GM23338 (cell line): Measurements from ENCODE around the gene ACOXL. TPM values are rescaled to one million over a fixed set of nuclear protein-coding genes. Genes with fewer than 3 reads are reported as not detected.

Experiments used
- ATAC-seq: fragments of 200-7000 bp; cut with Tn5 transposase; 3 replicates; pipeline ENCODE4 v1.9.1; 2020
- DNase-seq: peaks from one replicate; pipeline ENCODE4 v3.0.0-alpha.2; 2015; ENCODE audit warnings: low spot score
- H2AFZ ChIP-seq: fragments of 200-600 bp; sonication (generic); 2 replicates; pipeline ENCODE4 v1.8.0; 2016; ENCODE audit warnings: antibody characterized with exemption, mild to moderate bottlenecking, moderate library complexity
- H3F3A ChIP-seq: fragments of 200-600 bp; sonication (generic); replicated peaks from 2 replicates; pipeline ENCODE4 v1.8.0; 2017; ENCODE audit warnings: antibody characterized with exemption, mixed run types, low read depth
- H3K27ac ChIP-seq: fragments of 200-600 bp; sonication (generic); 2 replicates; pipeline ENCODE4 v1.6.1; 2016; ENCODE audit warnings: low read depth
- H3K27me3 ChIP-seq: fragments of 200-600 bp; sonication (generic); 2 replicates; pipeline ENCODE4 v1.8.0; 2016; ENCODE audit warnings: mild to moderate bottlenecking, mixed run types, moderate library complexity; ENCODE audit not compliant: insufficient read depth
- H3K36me3 ChIP-seq: fragments of 200-600 bp; sonication (generic); 2 replicates; pipeline ENCODE4 v1.8.0; 2016; ENCODE audit warnings: mild to moderate bottlenecking; ENCODE audit not compliant: insufficient read depth
- H3K4me1 ChIP-seq: fragments of 200-600 bp; sonication (generic); 2 replicates; pipeline ENCODE4 v1.8.0; 2016; ENCODE audit warnings: mild to moderate bottlenecking, moderate library complexity; ENCODE audit not compliant: insufficient read depth
- H3K4me2 ChIP-seq: fragments of 200-600 bp; sonication (generic); 2 replicates; pipeline ENCODE4 v1.7.1; 2017; ENCODE audit warnings: mixed run types
- H3K4me3 ChIP-seq: fragments of 200-600 bp; sonication (generic); 2 replicates; pipeline ENCODE4 v1.6.1; 2016; ENCODE audit warnings: mixed run types
- H3K79me2 ChIP-seq: fragments of 200-600 bp; sonication (generic); replicated peaks from 2 replicates; pipeline ENCODE4 v1.8.0; 2017; ENCODE audit warnings: mild to moderate bottlenecking; ENCODE audit not compliant: insufficient read depth
- H3K9me2 ChIP-seq: fragments of 200-600 bp; sonication (generic); 2 replicates; pipeline ENCODE4 v1.8.0; 2017; ENCODE audit not compliant: insufficient read depth
- H4K20me1 ChIP-seq: fragments of 200-600 bp; sonication (generic); replicated peaks from 2 replicates; pipeline ENCODE4 v1.8.0; 2017; ENCODE audit warnings: mild to moderate bottlenecking; ENCODE audit not compliant: insufficient read depth
- H3K27ac Mint-ChIP-seq: 2 replicates; pipeline ENCODE4 v1.8.0; 2020; ENCODE audit warnings: inconsistent platforms, mild to moderate bottlenecking, moderate library complexity, mixed read lengths
- H3K27me3 Mint-ChIP-seq: 3 replicates; pipeline ENCODE4 v1.8.0; 2022; ENCODE audit warnings: low read depth, mild to moderate bottlenecking, moderate library complexity, mixed read lengths, inconsistent platforms; ENCODE audit not compliant: insufficient read depth, poor library complexity
- H3K36me3 Mint-ChIP-seq: 3 replicates; pipeline ENCODE4 v1.8.0; 2021; ENCODE audit warnings: low read depth, mild to moderate bottlenecking, inconsistent platforms, moderate library complexity, mixed read lengths
- H3K4me1 Mint-ChIP-seq: 3 replicates; pipeline ENCODE4 v1.8.0; 2020; ENCODE audit warnings: mild to moderate bottlenecking, inconsistent platforms, mixed read lengths
- H3K4me3 Mint-ChIP-seq: 3 replicates; pipeline ENCODE4 v1.8.0; 2021; ENCODE audit warnings: moderate library complexity, mild to moderate bottlenecking, inconsistent platforms, mixed read lengths
- H3K9me3 Mint-ChIP-seq: 3 replicates; pipeline ENCODE4 v1.8.0; 2020; ENCODE audit warnings: moderate library complexity, mild to moderate bottlenecking, inconsistent platforms, mixed read lengths
- CREB1 ChIP-seq: fragments of 250-450 bp; sonication (Bioruptor Pico); IDR thresholded peaks from 2 replicates; pipeline ENCODE4 v1.5.0; 2020; ENCODE audit warnings: low read depth, mild to moderate bottlenecking, moderate library complexity
- EZH2 ChIP-seq: fragments of 200-600 bp; sonication (generic); IDR thresholded peaks from one replicate; pipeline ENCODE4 v1.8.0; 2017; ENCODE audit warnings: antibody characterized with exemption, mild to moderate bottlenecking, low read depth; ENCODE audit not compliant: unreplicated experiment
- EZH2phosphoT487 ChIP-seq: fragments of 200-600 bp; sonication (generic); IDR thresholded peaks from one replicate; pipeline ENCODE4 v1.8.1; 2018; ENCODE audit warnings: antibody characterized with exemption; ENCODE audit not compliant: unreplicated experiment
- JUNB ChIP-seq: IDR thresholded peaks from one replicate; pipeline ENCODE4 v1.6.1; 2016; ENCODE audit warnings: antibody characterized with exemption; ENCODE audit not compliant: unreplicated experiment
- NANOG ChIP-seq: IDR thresholded peaks from 2 replicates; pipeline ENCODE4 v1.6.1; 2016; ENCODE audit warnings: antibody characterized with exemption, borderline replicate concordance
- POLR2AphosphoS5 ChIP-seq: IDR thresholded peaks from 2 replicates; pipeline ENCODE4 v1.6.1; 2016; ENCODE audit warnings: antibody characterized with exemption, low read depth
- STAT1 ChIP-seq: IDR thresholded peaks from one replicate; pipeline ENCODE4 v1.6.1; 2016; ENCODE audit warnings: antibody characterized with exemption; ENCODE audit not compliant: unreplicated experiment
- ZNF114 ChIP-seq: fragments of 250-450 bp; sonication (Bioruptor Pico); IDR thresholded peaks from 2 replicates; pipeline ENCODE4 v1.5.0; 2020; ENCODE audit warnings: mild to moderate bottlenecking, moderate library complexity
- ZNF331 ChIP-seq: fragments of 250-450 bp; sonication (Bioruptor Pico); IDR thresholded peaks from 2 replicates; pipeline ENCODE4 v1.5.0; 2020; ENCODE audit warnings: low read depth, mild to moderate bottlenecking, moderate library complexity
- polyA plus RNA-seq: library from polyadenylated mRNA; unstranded; fragments of >200 nt; fragmentation: Nextera tagmentation; extraction: Ambion mirVana; gene quantifications from 2 replicates; pipeline ENCODE4 v1.2.1, GENCODE V29; 2016
- total RNA-seq: library from RNA; depleted of rRNA; stranded (reverse); fragments of >200 nt; shearing (Covaris generic); gene quantifications from 2 replicates; pipeline ENCODE4 v1.2.3, GENCODE V29; 2014
- TF ChIP-seq, protein P1 (sequence below): IDR thresholded peaks from one replicate; pipeline ENCODE4 v1.6.1; 2018; ENCODE audit warnings: antibody characterized with exemption; ENCODE audit not compliant: unreplicated experiment
- TF ChIP-seq, protein P2 (sequence below): fragments of 250-450 bp; sonication (Bioruptor Pico); IDR thresholded peaks from 2 replicates; pipeline ENCODE4 v1.5.0; 2020; ENCODE audit warnings: mild to moderate bottlenecking, moderate library complexity
- TF ChIP-seq, protein P3 (sequence below), 2 experiments: fragments of 200-600 bp in 1 of 2; sonication (generic) in 1 of 2; conservative IDR thresholded peaks; 2 replicates each; pipeline versions ENCODE4 v1.5.1 to v1.6.1; 2016 to 2017; ENCODE audit warnings: antibody characterized with exemption in 2 of 2, low read depth in 2 of 2, mild to moderate bottlenecking in 2 of 2, moderate library complexity in 1 of 2
- TF ChIP-seq, protein P4 (sequence below): IDR thresholded peaks from 2 replicates; pipeline ENCODE4 v1.6.1; 2016; ENCODE audit warnings: antibody characterized with exemption

ACOXL gene
- total and polyA plus RNA-seq, 2 experiments from 2014 or later: 9.0 to 14.7 TPM

DNA sequence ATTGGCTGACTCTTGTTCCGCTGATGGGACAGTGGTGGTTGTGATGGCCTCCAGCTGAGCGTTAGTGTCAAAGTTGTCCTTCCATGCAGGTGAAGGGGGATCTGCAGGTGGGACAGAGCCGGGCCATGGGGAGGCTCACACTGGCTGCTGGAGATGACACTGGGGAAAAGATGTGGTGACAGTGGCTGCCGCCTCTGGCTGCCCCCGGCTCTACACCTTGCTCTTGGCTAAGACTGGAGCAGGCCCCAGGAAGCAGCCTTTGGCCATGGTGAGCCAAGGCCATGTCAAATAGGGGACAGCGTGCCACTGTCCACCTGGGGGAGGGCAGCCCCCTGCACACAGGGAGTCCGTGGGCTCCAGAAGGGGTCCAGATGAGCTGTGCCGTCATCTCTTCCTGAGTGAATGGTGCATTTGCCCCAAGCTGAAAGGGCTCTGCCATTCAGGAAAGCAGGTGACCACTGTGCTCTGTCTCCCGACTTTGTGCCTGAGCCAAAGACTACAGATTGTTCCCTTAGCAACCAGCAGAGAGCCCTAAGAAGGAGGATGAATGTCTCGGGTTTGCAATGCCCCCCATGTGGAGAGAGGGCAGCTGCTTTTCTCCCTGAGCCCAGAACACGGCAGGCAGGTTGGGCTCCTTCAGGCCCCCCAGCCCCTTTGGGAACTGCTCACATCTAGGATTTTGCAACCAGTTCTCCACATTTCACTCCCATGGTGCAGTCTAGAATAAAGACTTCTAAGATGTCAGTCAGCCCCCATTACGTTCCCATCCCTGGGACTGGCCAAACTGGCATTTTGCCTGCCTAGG is 309.2 kb downstream of the ACOXL start:
- Histone ChIP-seq H3K4me1 (no peaks in the 10 kb centered on the region), H3F3A (no peaks in the 10 kb centered on the region), H3K36me3 (no peaks in the 10 kb centered on the region), H3K27me3 (no peaks in the 10 kb centered on the region), H3K4me2 (no peak overlapping the region), H2AFZ (no peak overlapping the region), H3K9me2 (no peaks in the 10 kb centered on the region), H4K20me1 (no peaks in the 10 kb centered on the region), H3K4me3 (no peak overlapping the region), H3K27ac (no peak overlapping the region), H3K79me2 (no peaks in the 10 kb centered on the region)
- Mint-ChIP-seq H3K36me3 (peaks cover 3% of the 10 kb centered on the region; the same call in 1 of the 3 replicates), H3K9me3 (no peaks in the 10 kb centered on the region; the same call in 2 of the 3 replicates), H3K27me3 (peaks cover 5% of the 10 kb centered on the region), H3K4me1 (no peaks in the 10 kb centered on the region; the same call in 2 of the 3 replicates), H3K27ac (no peak overlapping the region), H3K4me3 (no peak overlapping the region)
- no peak for DNase-seq
- TF ChIP-seq EZH2phosphoT487: no peak
- TF ChIP-seq, protein P1, sequence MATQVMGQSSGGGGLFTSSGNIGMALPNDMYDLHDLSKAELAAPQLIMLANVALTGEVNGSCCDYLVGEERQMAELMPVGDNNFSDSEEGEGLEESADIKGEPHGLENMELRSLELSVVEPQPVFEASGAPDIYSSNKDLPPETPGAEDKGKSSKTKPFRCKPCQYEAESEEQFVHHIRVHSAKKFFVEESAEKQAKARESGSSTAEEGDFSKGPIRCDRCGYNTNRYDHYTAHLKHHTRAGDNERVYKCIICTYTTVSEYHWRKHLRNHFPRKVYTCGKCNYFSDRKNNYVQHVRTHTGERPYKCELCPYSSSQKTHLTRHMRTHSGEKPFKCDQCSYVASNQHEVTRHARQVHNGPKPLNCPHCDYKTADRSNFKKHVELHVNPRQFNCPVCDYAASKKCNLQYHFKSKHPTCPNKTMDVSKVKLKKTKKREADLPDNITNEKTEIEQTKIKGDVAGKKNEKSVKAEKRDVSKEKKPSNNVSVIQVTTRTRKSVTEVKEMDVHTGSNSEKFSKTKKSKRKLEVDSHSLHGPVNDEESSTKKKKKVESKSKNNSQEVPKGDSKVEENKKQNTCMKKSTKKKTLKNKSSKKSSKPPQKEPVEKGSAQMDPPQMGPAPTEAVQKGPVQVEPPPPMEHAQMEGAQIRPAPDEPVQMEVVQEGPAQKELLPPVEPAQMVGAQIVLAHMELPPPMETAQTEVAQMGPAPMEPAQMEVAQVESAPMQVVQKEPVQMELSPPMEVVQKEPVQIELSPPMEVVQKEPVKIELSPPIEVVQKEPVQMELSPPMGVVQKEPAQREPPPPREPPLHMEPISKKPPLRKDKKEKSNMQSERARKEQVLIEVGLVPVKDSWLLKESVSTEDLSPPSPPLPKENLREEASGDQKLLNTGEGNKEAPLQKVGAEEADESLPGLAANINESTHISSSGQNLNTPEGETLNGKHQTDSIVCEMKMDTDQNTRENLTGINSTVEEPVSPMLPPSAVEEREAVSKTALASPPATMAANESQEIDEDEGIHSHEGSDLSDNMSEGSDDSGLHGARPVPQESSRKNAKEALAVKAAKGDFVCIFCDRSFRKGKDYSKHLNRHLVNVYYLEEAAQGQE: no peak
- TF ChIP-seq POLR2AphosphoS5: no peak
- no peak for TF ChIP-seq JUNB
- TF ChIP-seq ZNF114 (CRISPR knock-in tag): no peak
- TF ChIP-seq, protein P2, sequence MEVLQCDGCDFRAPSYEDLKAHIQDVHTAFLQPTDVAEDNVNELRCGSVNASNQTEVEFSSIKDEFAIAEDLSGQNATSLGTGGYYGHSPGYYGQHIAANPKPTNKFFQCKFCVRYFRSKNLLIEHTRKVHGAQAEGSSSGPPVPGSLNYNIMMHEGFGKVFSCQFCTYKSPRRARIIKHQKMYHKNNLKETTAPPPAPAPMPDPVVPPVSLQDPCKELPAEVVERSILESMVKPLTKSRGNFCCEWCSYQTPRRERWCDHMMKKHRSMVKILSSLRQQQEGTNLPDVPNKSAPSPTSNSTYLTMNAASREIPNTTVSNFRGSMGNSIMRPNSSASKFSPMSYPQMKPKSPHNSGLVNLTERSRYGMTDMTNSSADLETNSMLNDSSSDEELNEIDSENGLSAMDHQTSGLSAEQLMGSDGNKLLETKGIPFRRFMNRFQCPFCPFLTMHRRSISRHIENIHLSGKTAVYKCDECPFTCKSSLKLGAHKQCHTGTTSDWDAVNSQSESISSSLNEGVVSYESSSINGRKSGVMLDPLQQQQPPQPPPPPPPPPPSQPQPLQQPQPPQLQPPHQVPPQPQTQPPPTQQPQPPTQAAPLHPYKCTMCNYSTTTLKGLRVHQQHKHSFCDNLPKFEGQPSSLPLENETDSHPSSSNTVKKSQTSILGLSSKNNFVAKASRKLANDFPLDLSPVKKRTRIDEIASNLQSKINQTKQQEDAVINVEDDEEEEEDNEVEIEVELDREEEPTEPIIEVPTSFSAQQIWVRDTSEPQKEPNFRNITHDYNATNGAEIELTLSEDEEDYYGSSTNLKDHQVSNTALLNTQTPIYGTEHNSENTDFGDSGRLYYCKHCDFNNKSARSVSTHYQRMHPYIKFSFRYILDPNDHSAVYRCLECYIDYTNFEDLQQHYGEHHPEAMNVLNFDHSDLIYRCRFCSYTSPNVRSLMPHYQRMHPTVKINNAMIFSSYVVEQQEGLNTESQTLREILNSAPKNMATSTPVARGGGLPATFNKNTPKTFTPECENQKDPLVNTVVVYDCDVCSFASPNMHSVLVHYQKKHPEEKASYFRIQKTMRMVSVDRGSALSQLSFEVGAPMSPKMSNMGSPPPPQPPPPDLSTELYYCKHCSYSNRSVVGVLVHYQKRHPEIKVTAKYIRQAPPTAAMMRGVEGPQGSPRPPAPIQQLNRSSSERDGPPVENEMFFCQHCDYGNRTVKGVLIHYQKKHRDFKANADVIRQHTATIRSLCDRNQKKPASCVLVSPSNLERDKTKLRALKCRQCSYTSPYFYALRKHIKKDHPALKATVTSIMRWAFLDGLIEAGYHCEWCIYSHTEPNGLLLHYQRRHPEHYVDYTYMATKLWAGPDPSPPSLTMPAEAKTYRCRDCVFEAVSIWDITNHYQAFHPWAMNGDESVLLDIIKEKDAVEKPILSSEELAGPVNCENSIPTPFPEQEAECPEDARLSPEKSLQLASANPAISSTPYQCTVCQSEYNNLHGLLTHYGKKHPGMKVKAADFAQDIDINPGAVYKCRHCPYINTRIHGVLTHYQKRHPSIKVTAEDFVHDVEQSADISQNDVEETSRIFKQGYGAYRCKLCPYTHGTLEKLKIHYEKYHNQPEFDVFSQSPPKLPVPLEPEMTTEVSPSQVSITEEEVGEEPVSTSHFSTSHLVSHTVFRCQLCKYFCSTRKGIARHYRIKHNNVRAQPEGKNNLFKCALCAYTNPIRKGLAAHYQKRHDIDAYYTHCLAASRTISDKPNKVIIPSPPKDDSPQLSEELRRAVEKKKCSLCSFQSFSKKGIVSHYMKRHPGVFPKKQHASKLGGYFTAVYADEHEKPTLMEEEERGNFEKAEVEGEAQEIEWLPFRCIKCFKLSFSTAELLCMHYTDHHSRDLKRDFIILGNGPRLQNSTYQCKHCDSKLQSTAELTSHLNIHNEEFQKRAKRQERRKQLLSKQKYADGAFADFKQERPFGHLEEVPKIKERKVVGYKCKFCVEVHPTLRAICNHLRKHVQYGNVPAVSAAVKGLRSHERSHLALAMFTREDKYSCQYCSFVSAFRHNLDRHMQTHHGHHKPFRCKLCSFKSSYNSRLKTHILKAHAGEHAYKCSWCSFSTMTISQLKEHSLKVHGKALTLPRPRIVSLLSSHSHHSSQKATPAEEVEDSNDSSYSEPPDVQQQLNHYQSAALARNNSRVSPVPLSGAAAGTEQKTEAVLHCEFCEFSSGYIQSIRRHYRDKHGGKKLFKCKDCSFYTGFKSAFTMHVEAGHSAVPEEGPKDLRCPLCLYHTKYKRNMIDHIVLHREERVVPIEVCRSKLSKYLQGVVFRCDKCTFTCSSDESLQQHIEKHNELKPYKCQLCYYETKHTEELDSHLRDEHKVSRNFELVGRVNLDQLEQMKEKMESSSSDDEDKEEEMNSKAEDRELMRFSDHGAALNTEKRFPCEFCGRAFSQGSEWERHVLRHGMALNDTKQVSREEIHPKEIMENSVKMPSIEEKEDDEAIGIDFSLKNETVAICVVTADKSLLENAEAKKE (CRISPR knock-in tag): no peak
- no peak for TF ChIP-seq STAT1
- no peak for TF ChIP-seq NANOG
- no peak for TF ChIP-seq CREB1
- TF ChIP-seq ZNF331: no peak
- no peak for TF ChIP-seq EZH2
- TF ChIP-seq, protein P3, sequence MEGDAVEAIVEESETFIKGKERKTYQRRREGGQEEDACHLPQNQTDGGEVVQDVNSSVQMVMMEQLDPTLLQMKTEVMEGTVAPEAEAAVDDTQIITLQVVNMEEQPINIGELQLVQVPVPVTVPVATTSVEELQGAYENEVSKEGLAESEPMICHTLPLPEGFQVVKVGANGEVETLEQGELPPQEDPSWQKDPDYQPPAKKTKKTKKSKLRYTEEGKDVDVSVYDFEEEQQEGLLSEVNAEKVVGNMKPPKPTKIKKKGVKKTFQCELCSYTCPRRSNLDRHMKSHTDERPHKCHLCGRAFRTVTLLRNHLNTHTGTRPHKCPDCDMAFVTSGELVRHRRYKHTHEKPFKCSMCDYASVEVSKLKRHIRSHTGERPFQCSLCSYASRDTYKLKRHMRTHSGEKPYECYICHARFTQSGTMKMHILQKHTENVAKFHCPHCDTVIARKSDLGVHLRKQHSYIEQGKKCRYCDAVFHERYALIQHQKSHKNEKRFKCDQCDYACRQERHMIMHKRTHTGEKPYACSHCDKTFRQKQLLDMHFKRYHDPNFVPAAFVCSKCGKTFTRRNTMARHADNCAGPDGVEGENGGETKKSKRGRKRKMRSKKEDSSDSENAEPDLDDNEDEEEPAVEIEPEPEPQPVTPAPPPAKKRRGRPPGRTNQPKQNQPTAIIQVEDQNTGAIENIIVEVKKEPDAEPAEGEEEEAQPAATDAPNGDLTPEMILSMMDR (conservative IDR thresholded peaks at IDR 0.05; ENCODE audit: low read depth in 2 of 2): no peak
- TF ChIP-seq, protein P4, sequence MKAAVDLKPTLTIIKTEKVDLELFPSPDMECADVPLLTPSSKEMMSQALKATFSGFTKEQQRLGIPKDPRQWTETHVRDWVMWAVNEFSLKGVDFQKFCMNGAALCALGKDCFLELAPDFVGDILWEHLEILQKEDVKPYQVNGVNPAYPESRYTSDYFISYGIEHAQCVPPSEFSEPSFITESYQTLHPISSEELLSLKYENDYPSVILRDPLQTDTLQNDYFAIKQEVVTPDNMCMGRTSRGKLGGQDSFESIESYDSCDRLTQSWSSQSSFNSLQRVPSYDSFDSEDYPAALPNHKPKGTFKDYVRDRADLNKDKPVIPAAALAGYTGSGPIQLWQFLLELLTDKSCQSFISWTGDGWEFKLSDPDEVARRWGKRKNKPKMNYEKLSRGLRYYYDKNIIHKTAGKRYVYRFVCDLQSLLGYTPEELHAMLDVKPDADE: no peak
- peak; percentile 46; the same call in 2 of the 3 replicates for ATAC-seq
